PC-3 (cell line): ENCODE measurements around the gene NFAM1. TPM values are rescaled to one million over a fixed set of nuclear protein-coding genes. Genes with fewer than 3 reads are reported as not detected.

Experiments used
- ATAC-seq: fragments of 200-7000 bp; cut with Tn5 transposase; 2 replicates; pipeline ENCODE4 v1.9.1; 2020; ENCODE audit warnings: mild to moderate bottlenecking, moderate library complexity
- BruUV-seq: library from RNA; stranded (reverse); fragments of 400-500 nt; replicated peaks from 2 replicates; lab custom pipeline; 2021; lab: Mats Ljungman, UMichigan
- CTCF ChIA-PET: fragments of 300-600 bp; sonication (Branson Sonifier 250); formaldehyde crosslinking; loops from one replicate; lab custom pipeline; 2022; ENCODE audit warnings: antibody characterized with exemption; lab: Charles Lee
- POLR2A ChIA-PET: fragments of 300-600 bp; sonication (Branson Sonifier 250); formaldehyde crosslinking; loops from one replicate; lab custom pipeline; 2022; ENCODE audit warnings: antibody characterized with exemption; ENCODE audit not compliant: unreplicated experiment; lab: Charles Lee
- DNase-seq: peaks from one replicate; pipeline ENCODE4 v3.0.0-alpha.2; 2015
- H2AFZ ChIP-seq: fragments of 300-600 bp; sonication (generic); 2 replicates; pipeline ENCODE4 v1.6.0; 2016; ENCODE audit warnings: antibody characterized with exemption, low read length
- H3F3A ChIP-seq: fragments of 300-600 bp; sonication (generic); one replicate; pipeline ENCODE4 v1.6.0; 2017; ENCODE audit warnings: antibody characterized with exemption, low read length, control low read depth, mild to moderate bottlenecking; ENCODE audit not compliant: unreplicated experiment
- H3K27ac ChIP-seq: fragments of 300-600 bp; sonication (generic); 2 replicates; pipeline ENCODE4 v1.5.1; 2016; ENCODE audit warnings: mild to moderate bottlenecking, low read length
- H3K27me3 ChIP-seq: fragments of 300-600 bp; sonication (generic); 2 replicates; pipeline ENCODE4 v1.6.1; 2016; ENCODE audit warnings: low read length, mixed read lengths
- H3K36me3 ChIP-seq: fragments of 300-600 bp; sonication (generic); 2 replicates; pipeline ENCODE4 v1.6.1; 2016; ENCODE audit warnings: low read depth, mixed run types, low read length, mixed read lengths
- H3K4me1 ChIP-seq: fragments of 300-600 bp; sonication (generic); 2 replicates; pipeline ENCODE4 v1.5.1; 2016; ENCODE audit warnings: low read length; ENCODE audit not compliant: insufficient read depth
- H3K4me2 ChIP-seq: fragments of 300-600 bp; sonication (generic); 2 replicates; pipeline ENCODE4 v1.6.0; 2016; ENCODE audit warnings: low read length
- H3K4me3 ChIP-seq: fragments of 300-600 bp; sonication (generic); 2 replicates; pipeline ENCODE4 v1.5.1; 2016; ENCODE audit warnings: mild to moderate bottlenecking, low read length, mixed read lengths
- H3K79me2 ChIP-seq: fragments of 300-600 bp; sonication (generic); 2 replicates; pipeline ENCODE4 v1.6.1; 2017; ENCODE audit warnings: low read length, mixed read lengths
- H3K9ac ChIP-seq: fragments of 300-600 bp; sonication (generic); 2 replicates; pipeline ENCODE4 v1.6.0; 2016; ENCODE audit warnings: mild to moderate bottlenecking, low read length
- H3K9me2 ChIP-seq: fragments of 300-600 bp; sonication (generic); replicated peaks from 2 replicates; pipeline ENCODE4 v1.6.1; 2016; ENCODE audit warnings: mixed run types, low read length, mixed read lengths
- H3K9me3 ChIP-seq: fragments of 300-600 bp; sonication (generic); 2 replicates; pipeline ENCODE4 v1.6.1; 2016; ENCODE audit warnings: low read length, mixed read lengths
- H4K20me1 ChIP-seq: fragments of 300-600 bp; sonication (generic); 2 replicates; pipeline ENCODE4 v1.6.1; 2016; ENCODE audit warnings: low read length, mixed read lengths
- EZH2 ChIP-seq: fragments of 300-600 bp; sonication (generic); IDR thresholded peaks from one replicate; pipeline ENCODE4 v1.6.1; 2017; ENCODE audit warnings: antibody characterized with exemption, mild to moderate bottlenecking, low read length; ENCODE audit not compliant: unreplicated experiment
- EZH2phosphoT487 ChIP-seq: fragments of 300-600 bp; sonication (generic); IDR thresholded peaks from 2 replicates; pipeline ENCODE4 v1.6.1; 2018; ENCODE audit warnings: mild to moderate bottlenecking, antibody characterized with exemption, low read length, borderline replicate concordance
- intact Hi-C: fragments of 100-400 bp; cut with micrococcal nuclease; formaldehyde crosslinking; loops from 2 replicates; pipeline ENCODE4 v1.9.0; 2023
- total RNA-seq: library from RNA; depleted of rRNA; stranded (reverse); fragments of >200 nt; gene quantifications from 2 replicates; pipeline ENCODE4 v1.2.3, GENCODE V29; 2014
- TF ChIP-seq, protein P1 (sequence below): fragments of 300-600 bp; sonication (generic); conservative IDR thresholded peaks from 2 replicates; pipeline ENCODE4 v1.5.1; 2017; ENCODE audit warnings: antibody characterized with exemption, low read depth, mild to moderate bottlenecking, low read length

The NFAM1 gene
- total RNA-seq, 1 experiment from 2014 or later = 0.11 TPM

DNA sequence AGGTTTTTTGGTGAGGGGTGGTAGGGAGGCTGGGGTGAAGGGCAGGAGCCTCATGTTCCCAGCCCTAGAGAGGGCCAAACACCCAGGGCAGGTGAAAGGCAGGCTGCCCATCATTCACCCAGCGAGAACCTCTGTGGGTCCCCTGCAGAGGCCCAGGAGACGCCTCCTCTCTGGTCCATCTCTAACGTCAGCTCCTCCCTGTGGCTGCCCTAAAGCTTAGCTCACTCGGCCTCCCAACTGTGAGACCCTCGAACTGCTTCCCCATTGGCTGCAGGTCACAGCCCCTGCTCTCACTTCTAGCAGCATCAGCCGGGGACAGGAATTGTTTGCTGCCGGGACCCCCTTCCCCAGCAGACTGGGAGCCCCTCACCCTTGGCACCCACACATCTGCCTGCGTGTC is 615 bp upstream of the NFAM1 start:
- Histone ChIP-seq H3K9me2 (no peaks in the 10 kb centered on the region), H3K9me3 (no peaks in the 10 kb centered on the region), H4K20me1 (no peaks in the 10 kb centered on the region), H3K9ac (no peak overlapping the region), H3K79me2 (no peaks in the 10 kb centered on the region), H3F3A (no peaks in the 10 kb centered on the region), H3K27ac (no peak overlapping the region), H3K36me3 (no peaks in the 10 kb centered on the region), H3K4me1 (no peaks in the 10 kb centered on the region), H2AFZ (no peak overlapping the region), H3K4me3 (no peak overlapping the region), H3K4me2 (no peak overlapping the region), H3K27me3 (no peaks in the 10 kb centered on the region)
- BruUV-seq = no TSS peak
- ChIA-PET POLR2A (no interaction called here), CTCF (no interaction called here)
- ATAC-seq (no peak), DNase-seq (no peak)
- TF ChIP-seq, protein P1, sequence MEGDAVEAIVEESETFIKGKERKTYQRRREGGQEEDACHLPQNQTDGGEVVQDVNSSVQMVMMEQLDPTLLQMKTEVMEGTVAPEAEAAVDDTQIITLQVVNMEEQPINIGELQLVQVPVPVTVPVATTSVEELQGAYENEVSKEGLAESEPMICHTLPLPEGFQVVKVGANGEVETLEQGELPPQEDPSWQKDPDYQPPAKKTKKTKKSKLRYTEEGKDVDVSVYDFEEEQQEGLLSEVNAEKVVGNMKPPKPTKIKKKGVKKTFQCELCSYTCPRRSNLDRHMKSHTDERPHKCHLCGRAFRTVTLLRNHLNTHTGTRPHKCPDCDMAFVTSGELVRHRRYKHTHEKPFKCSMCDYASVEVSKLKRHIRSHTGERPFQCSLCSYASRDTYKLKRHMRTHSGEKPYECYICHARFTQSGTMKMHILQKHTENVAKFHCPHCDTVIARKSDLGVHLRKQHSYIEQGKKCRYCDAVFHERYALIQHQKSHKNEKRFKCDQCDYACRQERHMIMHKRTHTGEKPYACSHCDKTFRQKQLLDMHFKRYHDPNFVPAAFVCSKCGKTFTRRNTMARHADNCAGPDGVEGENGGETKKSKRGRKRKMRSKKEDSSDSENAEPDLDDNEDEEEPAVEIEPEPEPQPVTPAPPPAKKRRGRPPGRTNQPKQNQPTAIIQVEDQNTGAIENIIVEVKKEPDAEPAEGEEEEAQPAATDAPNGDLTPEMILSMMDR = no peak
- no peak for TF ChIP-seq EZH2
- TF ChIP-seq EZH2phosphoT487 = no peak
- intact Hi-C loops = no loop called here

GRCh38 chr22:42431401-42432019 is 693 bp downstream of the NFAM1 start:
- Histone ChIP-seq H3K36me3 (no peaks in the 10 kb centered on the region), H3K9ac (no peak overlapping the region), H3K27me3 (no peaks in the 10 kb centered on the region), H3K4me2 (no peak overlapping the region), H3K4me1 (no peaks in the 10 kb centered on the region), H3K9me3 (no peaks in the 10 kb centered on the region), H3K4me3 (no peak overlapping the region), H2AFZ (no peak overlapping the region), H3K9me2 (no peaks in the 10 kb centered on the region), H3K27ac (no peak overlapping the region), H3K79me2 (no peaks in the 10 kb centered on the region), H3F3A (no peaks in the 10 kb centered on the region), H4K20me1 (no peaks in the 10 kb centered on the region)
- intact Hi-C loops = no loop called here
- CTCF ChIA-PET = no interaction called here
- no TSS peak for BruUV-seq
- ATAC-seq = no peak
- POLR2A ChIA-PET = no interaction called here
- TF ChIP-seq EZH2phosphoT487 = no peak
- TF ChIP-seq, protein P1 = no peak
- TF ChIP-seq EZH2 = no peak
- DNase-seq = no peak

DNA sequence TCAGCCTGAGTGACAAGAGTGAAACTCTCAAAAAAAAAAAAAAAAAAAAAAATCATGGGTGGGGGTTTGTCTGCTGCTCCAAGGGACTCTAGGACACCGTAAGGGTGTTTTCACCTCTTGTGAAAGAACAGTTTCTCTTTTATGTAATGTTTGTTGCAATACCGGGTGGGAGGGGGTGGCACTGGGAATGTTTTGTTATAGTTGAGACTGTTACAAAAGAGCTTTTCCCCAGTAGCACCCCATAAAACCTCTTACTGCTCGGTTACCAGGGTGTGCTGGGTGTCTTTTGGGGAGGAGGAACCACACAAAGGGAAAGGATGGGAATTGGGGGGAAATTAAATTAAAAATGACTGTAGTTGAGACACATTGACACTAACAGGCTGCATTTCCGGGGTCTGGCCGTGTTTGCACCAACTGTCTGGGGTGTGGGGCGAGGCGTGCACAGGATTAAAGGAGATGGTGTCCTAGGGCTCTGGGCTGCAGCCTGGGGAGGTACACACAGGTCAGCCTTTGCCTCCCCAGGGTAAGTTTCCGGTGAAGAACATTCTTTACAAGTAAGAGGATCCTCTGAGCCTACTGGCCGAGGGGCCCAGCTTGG is 1.6 kb downstream of the NFAM1 start:
- intact Hi-C loops = no loop called here
- POLR2A ChIA-PET = no interaction called here
- BruUV-seq = no TSS peak
- Histone ChIP-seq H3K36me3 (no peaks in the 10 kb centered on the region), H3K4me3 (no peak overlapping the region), H3K4me1 (no peaks in the 10 kb centered on the region), H3F3A (no peaks in the 10 kb centered on the region), H4K20me1 (no peaks in the 10 kb centered on the region), H3K27ac (no peak overlapping the region), H2AFZ (no peak overlapping the region), H3K9me3 (no peaks in the 10 kb centered on the region), H3K4me2 (no peak overlapping the region), H3K9me2 (no peaks in the 10 kb centered on the region), H3K79me2 (no peaks in the 10 kb centered on the region), H3K27me3 (no peaks in the 10 kb centered on the region), H3K9ac (no peak overlapping the region)
- TF ChIP-seq EZH2phosphoT487 (no peak), EZH2 (no peak)
- TF ChIP-seq, protein P1 = no peak
- ATAC-seq = no peak
- DNase-seq = no peak
- CTCF ChIA-PET = no interaction called here
